RWPE1 (cell line): Measurements from ENCODE around the gene GPR137.
A peak's percentile ranks its signal among the peaks of the same experiment; 100 is the strongest.
"Not testable (repeated sequence)": the region's sequence is repeated elsewhere in the genome, so short reads cannot be mapped to it uniquely, and the experiment has no call there.

Experiments used
- CTCF ChIA-PET: fragments of 350-600 bp; sonication (Branson Sonifier 250); formaldehyde crosslinking; extraction: SDS; loops from one replicate; lab custom pipeline; 2021; lab: Yijun Ruan, JAX
- POLR2A ChIA-PET: fragments of 400-600 bp; formaldehyde crosslinking; extraction: SDS; loops from one replicate; lab custom pipeline; 2020; ENCODE audit warnings: antibody characterized with exemption; ENCODE audit not compliant: low non-redundant PET; lab: Yijun Ruan, JAX
- DNase-seq: peaks from one replicate; pipeline ENCODE4 v3.0.0; 2012; ENCODE audit warnings: low spot score
- H3K27ac ChIP-seq: fragments of 450-650 bp; 2 replicates; pipeline ENCODE4 v1.5.1; 2017
- TF ChIP-seq, protein P1 (sequence below): fragments of 450-650 bp; conservative IDR thresholded peaks from 2 replicates; pipeline ENCODE4 v1.5.1; 2017; ENCODE audit warnings: low read depth, mild to moderate bottlenecking

The GPR137 gene

DNA sequence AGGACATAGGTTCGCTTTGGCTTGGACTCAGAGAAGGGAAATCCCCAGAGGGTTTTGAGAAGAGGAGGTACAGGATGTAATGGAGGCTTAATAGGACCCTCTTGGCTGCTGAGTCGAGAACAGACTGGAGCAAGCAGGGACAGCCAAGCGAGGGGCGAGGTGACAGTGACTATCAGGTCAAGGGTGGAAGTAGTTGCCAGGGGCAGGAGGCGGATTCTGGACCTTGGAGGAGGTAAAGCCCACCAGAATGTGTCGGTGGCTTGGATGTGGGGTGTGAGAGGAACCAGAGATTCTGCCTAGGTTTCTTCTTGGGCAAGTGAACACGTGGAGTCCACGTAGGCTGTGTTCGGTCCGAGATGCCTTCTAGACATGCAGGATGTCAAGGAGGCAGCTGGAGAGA is 27.3 kb downstream of the GPR137 start:
- no peak for DNase-seq
- POLR2A ChIA-PET = no interaction called here
- CTCF ChIA-PET = interaction anchor here (0.9 kb wide), 1 partner anchor 12 kb away, joined by 3 read pairs; no protein-coding TSS in a partner anchor
- H3K27ac ChIP-seq = peak overlapping the region; percentile 100
- TF ChIP-seq, protein P1, sequence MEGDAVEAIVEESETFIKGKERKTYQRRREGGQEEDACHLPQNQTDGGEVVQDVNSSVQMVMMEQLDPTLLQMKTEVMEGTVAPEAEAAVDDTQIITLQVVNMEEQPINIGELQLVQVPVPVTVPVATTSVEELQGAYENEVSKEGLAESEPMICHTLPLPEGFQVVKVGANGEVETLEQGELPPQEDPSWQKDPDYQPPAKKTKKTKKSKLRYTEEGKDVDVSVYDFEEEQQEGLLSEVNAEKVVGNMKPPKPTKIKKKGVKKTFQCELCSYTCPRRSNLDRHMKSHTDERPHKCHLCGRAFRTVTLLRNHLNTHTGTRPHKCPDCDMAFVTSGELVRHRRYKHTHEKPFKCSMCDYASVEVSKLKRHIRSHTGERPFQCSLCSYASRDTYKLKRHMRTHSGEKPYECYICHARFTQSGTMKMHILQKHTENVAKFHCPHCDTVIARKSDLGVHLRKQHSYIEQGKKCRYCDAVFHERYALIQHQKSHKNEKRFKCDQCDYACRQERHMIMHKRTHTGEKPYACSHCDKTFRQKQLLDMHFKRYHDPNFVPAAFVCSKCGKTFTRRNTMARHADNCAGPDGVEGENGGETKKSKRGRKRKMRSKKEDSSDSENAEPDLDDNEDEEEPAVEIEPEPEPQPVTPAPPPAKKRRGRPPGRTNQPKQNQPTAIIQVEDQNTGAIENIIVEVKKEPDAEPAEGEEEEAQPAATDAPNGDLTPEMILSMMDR = no peak

DNA sequence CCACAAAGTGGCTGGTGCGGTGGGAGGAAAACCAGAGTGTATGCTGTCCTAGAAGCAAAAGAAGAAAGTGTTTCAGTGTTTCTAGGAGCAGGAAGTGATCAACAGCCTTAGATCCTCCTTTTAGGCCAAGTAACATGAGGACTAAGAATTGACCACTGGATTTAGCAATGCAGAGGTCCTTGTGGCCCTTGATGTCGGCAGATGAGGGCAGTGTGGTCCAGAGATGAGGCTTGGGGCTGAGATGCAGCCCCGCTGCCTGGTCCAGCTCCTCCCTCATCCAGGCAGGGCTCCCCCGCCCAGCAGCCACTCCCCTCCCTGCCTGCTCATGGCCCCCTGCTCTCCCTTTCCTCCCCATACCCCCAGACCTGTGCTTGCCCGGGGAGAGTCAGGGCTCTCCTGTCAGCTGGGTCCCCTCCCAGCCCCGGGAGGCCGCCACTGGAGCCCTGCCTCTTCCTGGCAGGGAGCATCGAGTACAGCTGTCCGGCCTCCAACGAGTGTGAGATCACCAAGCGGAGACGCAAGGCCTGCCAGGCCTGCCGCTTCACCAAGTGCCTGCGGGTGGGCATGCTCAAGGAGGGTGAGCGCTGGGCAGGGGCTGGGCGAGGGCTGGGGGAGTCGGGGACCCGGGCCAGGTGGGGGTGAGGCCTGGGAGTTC is 28.0 kb downstream of the GPR137 start:
- H3K27ac ChIP-seq = peak overlapping the region; percentile 100
- ChIA-PET CTCF (interaction anchor here (0.6 to 0.9 kb wide), 2 partner anchors 12 to 62 kb away, joined by 3 read pairs; no protein-coding TSS in a partner anchor), POLR2A (no interaction called here)
- no peak for DNase-seq
- TF ChIP-seq, protein P1 = no peak

DNA sequence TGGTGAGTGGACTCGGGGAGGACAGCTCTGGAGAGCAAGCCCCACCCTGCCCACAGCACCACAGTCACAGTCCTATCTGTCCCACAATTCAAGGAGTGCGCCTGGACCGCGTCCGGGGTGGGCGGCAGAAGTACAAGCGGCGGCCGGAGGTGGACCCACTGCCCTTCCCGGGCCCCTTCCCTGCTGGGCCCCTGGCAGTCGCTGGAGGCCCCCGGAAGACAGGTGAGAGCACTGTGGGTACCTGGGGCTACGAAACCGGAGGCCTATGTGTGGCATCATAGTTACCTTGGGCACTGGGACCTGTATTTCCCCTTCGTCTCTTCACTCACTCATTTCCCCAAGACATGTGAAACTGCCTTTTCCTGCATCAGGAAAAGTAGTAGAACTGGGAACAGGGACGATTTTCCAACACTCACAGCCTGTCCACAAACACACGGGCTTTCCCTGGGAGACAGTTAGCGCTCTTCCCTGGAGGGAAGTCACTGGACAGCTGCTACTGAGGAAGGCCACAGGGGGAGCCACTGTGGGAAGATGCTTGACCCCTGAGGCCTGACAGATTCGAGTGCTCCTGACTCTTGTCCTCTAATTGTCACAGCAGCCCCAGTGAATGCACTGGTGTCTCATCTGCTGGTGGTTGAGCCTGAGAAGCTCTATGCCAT is 28.6 kb downstream of the GPR137 start:
- CTCF ChIA-PET = interaction anchor here (0.6 to 0.9 kb wide), 2 partner anchors 13 to 31 kb away, joined by 3 read pairs; no protein-coding TSS in a partner anchor
- peak overlapping the region; percentile 100 for H3K27ac ChIP-seq
- POLR2A ChIA-PET = no interaction called here
- no peak for DNase-seq
- TF ChIP-seq, protein P1 = no peak

DNA sequence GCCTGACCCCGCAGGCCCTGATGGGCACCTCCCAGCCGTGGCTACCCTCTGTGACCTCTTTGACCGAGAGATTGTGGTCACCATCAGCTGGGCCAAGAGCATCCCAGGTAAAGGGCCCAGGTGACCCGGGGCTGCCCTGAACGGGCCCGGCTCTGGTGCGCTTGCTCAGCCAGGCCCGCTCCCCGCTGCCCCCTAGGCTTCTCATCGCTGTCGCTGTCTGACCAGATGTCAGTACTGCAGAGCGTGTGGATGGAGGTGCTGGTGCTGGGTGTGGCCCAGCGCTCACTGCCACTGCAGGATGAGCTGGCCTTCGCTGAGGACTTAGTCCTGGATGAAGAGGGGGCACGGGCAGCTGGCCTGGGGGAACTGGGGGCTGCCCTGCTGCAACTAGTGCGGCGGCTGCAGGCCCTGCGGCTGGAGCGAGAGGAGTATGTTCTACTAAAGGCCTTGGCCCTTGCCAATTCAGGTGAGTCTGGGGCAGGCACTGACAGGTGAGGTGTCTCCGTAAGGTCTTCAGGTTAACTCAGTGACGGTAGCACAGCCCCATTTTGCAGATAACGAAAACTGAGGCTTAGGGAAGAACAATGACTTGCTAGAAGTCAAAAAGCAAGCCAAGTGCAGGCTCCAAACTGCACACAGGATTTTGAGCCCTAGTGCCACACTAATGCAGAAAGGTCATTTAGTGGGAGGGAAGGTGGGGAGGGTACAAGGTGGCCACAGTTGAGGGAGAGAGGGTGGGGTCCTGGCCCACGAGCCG is 29.3 kb downstream of the GPR137 start:
- no peak for DNase-seq
- TF ChIP-seq, protein P1 = no peak
- POLR2A ChIA-PET = no interaction called here
- CTCF ChIA-PET = interaction anchor here (0.6 kb wide), 1 partner anchor 31 kb away, joined by 3 read pairs; no protein-coding TSS in a partner anchor
- H3K27ac ChIP-seq = peak overlapping the region; percentile 100

DNA sequence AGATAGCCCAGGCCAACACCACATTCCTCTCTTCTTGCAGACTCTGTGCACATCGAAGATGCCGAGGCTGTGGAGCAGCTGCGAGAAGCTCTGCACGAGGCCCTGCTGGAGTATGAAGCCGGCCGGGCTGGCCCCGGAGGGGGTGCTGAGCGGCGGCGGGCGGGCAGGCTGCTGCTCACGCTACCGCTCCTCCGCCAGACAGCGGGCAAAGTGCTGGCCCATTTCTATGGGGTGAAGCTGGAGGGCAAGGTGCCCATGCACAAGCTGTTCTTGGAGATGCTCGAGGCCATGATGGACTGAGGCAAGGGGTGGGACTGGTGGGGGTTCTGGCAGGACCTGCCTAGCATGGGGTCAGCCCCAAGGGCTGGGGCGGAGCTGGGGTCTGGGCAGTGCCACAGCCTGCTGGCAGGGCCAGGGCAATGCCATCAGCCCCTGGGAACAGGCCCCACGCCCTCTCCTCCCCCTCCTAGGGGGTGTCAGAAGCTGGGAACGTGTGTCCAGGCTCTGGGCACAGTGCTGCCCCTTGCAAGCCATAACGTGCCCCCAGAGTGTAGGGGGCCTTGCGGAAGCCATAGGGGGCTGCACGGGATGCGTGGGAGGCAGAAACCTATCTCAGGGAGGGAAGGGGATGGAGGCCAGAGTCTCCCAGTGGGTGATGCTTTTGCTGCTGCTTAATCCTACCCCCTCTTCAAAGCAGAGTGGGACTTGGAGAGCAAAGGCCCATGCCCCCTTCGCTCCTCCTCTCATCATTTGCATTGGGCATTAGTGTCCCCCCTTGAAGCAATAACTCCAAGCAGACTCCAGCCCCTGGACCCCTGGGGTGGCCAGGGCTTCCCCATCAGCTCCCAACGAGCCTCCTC is 30.2 kb downstream of the GPR137 start:
- POLR2A ChIA-PET = interaction anchor here (0.9 to 2.8 kb wide), 2 partner anchors 39 to 42 kb away, joined by 3 to 19 read pairs; partner anchors contain the start of gene RPS6KA4
- H3K27ac ChIP-seq = peak overlapping the region; percentile 100
- CTCF ChIA-PET = interaction anchor here (0.6 to 3.2 kb wide), 7 partner anchors 16 to 134 kb away, joined by 3 to 22 read pairs (median 4); partner anchors contain the start of gene RPS6KA4
- DNase-seq = not testable (repeated sequence)

DNA sequence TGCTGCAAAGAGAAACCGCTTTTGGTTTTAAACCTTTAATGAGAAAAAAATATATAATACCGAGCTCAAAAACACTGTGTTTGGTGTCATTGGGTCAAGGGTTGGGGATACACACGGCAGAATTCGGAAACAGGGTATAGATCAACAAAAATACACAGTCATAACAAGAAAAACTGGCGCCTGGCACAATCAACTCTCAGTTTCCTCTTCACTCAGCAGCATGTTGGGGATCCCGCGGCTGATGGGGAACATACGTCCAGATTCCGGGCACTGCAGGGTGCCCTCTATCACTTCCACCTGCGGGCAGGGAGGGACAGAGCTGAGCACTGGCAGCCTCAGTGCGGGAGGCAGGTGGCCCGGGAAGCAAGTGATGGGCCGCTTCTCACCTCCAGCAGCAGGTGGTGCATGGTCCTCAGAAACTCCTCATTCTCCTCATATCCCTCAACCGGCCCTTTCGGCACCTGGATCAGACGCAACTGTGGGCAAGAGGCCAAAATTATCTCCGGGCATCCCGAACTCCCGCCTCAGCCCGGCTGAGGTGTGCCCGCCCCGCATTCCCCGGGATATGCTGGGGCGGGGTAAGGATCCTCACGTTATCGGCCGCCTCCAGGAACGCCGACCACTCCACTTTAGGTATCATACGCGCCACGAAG is 31.1 kb downstream of the GPR137 start:
- ChIA-PET POLR2A (interaction anchor here (0.5 to 2.8 kb wide), 7 partner anchors 9 to 42 kb away, joined by 3 to 19 read pairs (median 9); partner anchors contain the start of genes ESRRA and RPS6KA4), CTCF (interaction anchor here (0.6 to 3.2 kb wide), 8 partner anchors 15 to 92 kb away, joined by 3 to 22 read pairs (median 6); no protein-coding TSS in a partner anchor)
- peak overlapping the region; percentile 100 for H3K27ac ChIP-seq
- DNase-seq = peak; percentile 57
- TF ChIP-seq, protein P1 = peak; percentile 39
